ENCODE results near the gene F2RL1. TPM values are rescaled to one million over a fixed set of nuclear protein-coding genes. Genes with fewer than 3 reads are reported as not detected.
A peak's percentile ranks its signal among the peaks of the same experiment; 100 is the strongest.

The F2RL1 gene
- total RNA-seq, 1 experiment from 2014 or later, result 23.0 TPM

DNA sequence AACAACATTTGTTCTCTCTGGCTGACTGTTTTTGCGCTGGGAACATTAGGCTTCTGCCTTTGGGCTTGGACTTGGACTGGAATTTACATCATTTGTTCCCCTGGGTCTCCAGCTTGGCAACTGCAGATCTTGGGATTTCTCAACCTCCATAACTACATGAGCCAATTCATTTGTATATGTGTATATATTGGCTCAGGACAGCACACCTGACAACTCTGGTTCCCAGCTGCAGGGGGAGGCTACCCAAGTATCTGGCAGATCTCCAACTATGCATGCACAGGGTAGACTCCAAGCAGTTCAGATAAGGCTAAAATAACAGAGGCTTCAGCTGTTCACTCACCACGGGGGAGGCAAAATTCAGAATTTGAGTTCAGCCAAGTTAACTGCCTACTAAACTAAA lies 31.6 kb upstream of the F2RL1 start:
- H2AK5ac ChIP-seq (ENCODE audit: insufficient read length, low read length), result no peak overlapping the region
- no peak overlapping the region for H4K8ac ChIP-seq (replicated peaks; ENCODE audit: insufficient read length, low read depth, low read length)
- H2BK20ac ChIP-seq (ENCODE audit: low read depth, low read length, poor library complexity, severe bottlenecking), result no peak overlapping the region
- no peak overlapping the region for H3K9ac ChIP-seq (ENCODE audit: extremely low read depth, insufficient read length, low read length)
- H3K4ac ChIP-seq (ENCODE audit: low read depth, low read length), result no peak overlapping the region
- H3K4me2 ChIP-seq (ENCODE audit: insufficient read depth, insufficient read length, low read length), result no peak overlapping the region
- no peaks in the 10 kb centered on the region for H3K23me2 ChIP-seq (ENCODE audit: insufficient read length, low read depth, low read length, poor library complexity, severe bottlenecking)
- Mint-ChIP-seq H3K4me3 (no peak overlapping the region), H3K27me3 (ENCODE audit: low read depth) (peaks cover 2% of the 10 kb centered on the region; the same call in 1 of the 2 replicates), H3K27ac (peak overlapping the region in 2 of 3 experiments; percentile 17 to 23; a peak in 2 of 7 replicates), H3K9me3 (peaks cover 10 to 15% of the 10 kb centered on the region in 2 experiments), H3K4me1 (peaks cover 31 to 42% of the 10 kb centered on the region in 2 experiments), H3K36me3 (ENCODE audit: insufficient read depth in 1 of 3, low read depth in 3 of 3) (peaks cover 9 to 14% (median 10%) of the 10 kb centered on the region in 3 experiments; a peak in 6 of 7 replicates)
- H2AFZ ChIP-seq (ENCODE audit: low read length), result no peak overlapping the region
- TF ChIP-seq, protein P1, sequence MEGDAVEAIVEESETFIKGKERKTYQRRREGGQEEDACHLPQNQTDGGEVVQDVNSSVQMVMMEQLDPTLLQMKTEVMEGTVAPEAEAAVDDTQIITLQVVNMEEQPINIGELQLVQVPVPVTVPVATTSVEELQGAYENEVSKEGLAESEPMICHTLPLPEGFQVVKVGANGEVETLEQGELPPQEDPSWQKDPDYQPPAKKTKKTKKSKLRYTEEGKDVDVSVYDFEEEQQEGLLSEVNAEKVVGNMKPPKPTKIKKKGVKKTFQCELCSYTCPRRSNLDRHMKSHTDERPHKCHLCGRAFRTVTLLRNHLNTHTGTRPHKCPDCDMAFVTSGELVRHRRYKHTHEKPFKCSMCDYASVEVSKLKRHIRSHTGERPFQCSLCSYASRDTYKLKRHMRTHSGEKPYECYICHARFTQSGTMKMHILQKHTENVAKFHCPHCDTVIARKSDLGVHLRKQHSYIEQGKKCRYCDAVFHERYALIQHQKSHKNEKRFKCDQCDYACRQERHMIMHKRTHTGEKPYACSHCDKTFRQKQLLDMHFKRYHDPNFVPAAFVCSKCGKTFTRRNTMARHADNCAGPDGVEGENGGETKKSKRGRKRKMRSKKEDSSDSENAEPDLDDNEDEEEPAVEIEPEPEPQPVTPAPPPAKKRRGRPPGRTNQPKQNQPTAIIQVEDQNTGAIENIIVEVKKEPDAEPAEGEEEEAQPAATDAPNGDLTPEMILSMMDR (conservative IDR thresholded peaks at IDR 0.05), result no peak
- H3K4me1 ChIP-seq (ENCODE audit: insufficient read depth, low read length), result no peaks in the 10 kb centered on the region; the same call in 1 of the 2 replicates
- H3K79me2 ChIP-seq (ENCODE audit: insufficient read depth, low read length), result no peaks in the 10 kb centered on the region
- no peak for DNase-seq
- H3K18ac ChIP-seq (ENCODE audit: insufficient read length, low read depth, low read length), result no peak overlapping the region
- no peak overlapping the region for H2BK5ac ChIP-seq (ENCODE audit: insufficient read length, low read length)
- no peak overlapping the region for H2BK12ac ChIP-seq (ENCODE audit: insufficient read length, low read depth, low read length)
- no peaks in the 10 kb centered on the region for H4K20me1 ChIP-seq (ENCODE audit: control insufficient read depth, insufficient read depth, insufficient read length)
- no peak overlapping the region for H2BK15ac ChIP-seq (ENCODE audit: low read depth, low read length)
- H4K5ac ChIP-seq (ENCODE audit: insufficient read length, low read depth, low read length), result no peak overlapping the region
- no peak overlapping the region for H3K27ac ChIP-seq (ENCODE audit: insufficient read length, low read depth, low read length)
- H3K23ac ChIP-seq (ENCODE audit: insufficient read length, low read depth, low read length), result no peak overlapping the region
- H3K14ac ChIP-seq (ENCODE audit: insufficient read depth, low read length), result no peak overlapping the region
- no peak overlapping the region for H3T11ph ChIP-seq (ENCODE audit: low read length)
- no peak overlapping the region for H4K91ac ChIP-seq (ENCODE audit: insufficient read length, low read depth, low read length)
- H3K9me3 ChIP-seq (ENCODE audit: control insufficient read depth, low read depth, low read length), result no peaks in the 10 kb centered on the region
- no CpG with 5 or more reads among the region's 2 CpGs for WGBS (ENCODE audit: extremely low coverage, insufficient read length, low lambda C conversion rate)
- no peak overlapping the region for H3K56ac ChIP-seq (ENCODE audit: insufficient read length, low read depth, low read length)
- no peak overlapping the region for H2BK120ac ChIP-seq (ENCODE audit: low read depth, low read length, poor library complexity, severe bottlenecking)
- H3K79me1 ChIP-seq (ENCODE audit: insufficient read depth, low read depth, low read length, poor library complexity, severe bottlenecking), result no peaks in the 10 kb centered on the region
- H3K27me3 ChIP-seq (ENCODE audit: insufficient read depth, low read length), result no peaks in the 10 kb centered on the region
